ENCODE measurements around the gene MEDAG.

MEDAG gene

GRCh38 chr13:30916991-30917390, 10.9 kb downstream of the MEDAG start:
- Histone ChIP-seq H3K36me3 (ENCODE audit: insufficient read depth, low read length) (no peaks in the 10 kb centered on the region), H3K4me3 (ENCODE audit: low read depth in 1 of 2, low read length in 2 of 2) (no peak overlapping the region), H3K27ac (ENCODE audit: low read length) (no peak overlapping the region), H3K4me2 (ENCODE audit: insufficient read depth, low read length) (no peak overlapping the region), H3K27me3 (ENCODE audit: insufficient read depth, low read length, poor library complexity) (peaks cover 23% of the 10 kb centered on the region), H3K79me2 (ENCODE audit: insufficient read depth, low read length) (no peaks in the 10 kb centered on the region), H2AFZ (ENCODE audit: low read depth, low read length) (no peak overlapping the region), H3K9me3 (ENCODE audit: insufficient read depth, low read length, severe bottlenecking) (no peaks in the 10 kb centered on the region), H4K20me1 (ENCODE audit: insufficient read depth, low read length) (no peaks in the 10 kb centered on the region), H3K4me1 (ENCODE audit: insufficient read depth, low read length) (no peaks in the 10 kb centered on the region), H3K9ac (ENCODE audit: low read depth, low read length) (no peak overlapping the region)
- TF ChIP-seq, protein P1, sequence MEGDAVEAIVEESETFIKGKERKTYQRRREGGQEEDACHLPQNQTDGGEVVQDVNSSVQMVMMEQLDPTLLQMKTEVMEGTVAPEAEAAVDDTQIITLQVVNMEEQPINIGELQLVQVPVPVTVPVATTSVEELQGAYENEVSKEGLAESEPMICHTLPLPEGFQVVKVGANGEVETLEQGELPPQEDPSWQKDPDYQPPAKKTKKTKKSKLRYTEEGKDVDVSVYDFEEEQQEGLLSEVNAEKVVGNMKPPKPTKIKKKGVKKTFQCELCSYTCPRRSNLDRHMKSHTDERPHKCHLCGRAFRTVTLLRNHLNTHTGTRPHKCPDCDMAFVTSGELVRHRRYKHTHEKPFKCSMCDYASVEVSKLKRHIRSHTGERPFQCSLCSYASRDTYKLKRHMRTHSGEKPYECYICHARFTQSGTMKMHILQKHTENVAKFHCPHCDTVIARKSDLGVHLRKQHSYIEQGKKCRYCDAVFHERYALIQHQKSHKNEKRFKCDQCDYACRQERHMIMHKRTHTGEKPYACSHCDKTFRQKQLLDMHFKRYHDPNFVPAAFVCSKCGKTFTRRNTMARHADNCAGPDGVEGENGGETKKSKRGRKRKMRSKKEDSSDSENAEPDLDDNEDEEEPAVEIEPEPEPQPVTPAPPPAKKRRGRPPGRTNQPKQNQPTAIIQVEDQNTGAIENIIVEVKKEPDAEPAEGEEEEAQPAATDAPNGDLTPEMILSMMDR (IDR thresholded peaks at IDR 0.05; ENCODE audit: borderline replicate concordance, extremely low read depth, low read length, poor library complexity, severe bottlenecking), result no peak
- no peak for TF ChIP-seq EZH2 (IDR thresholded peaks at IDR 0.05; ENCODE audit: borderline replicate concordance, low read depth, low read length, severe bottlenecking)
- ATAC-seq (ENCODE audit: insufficient read depth, low read depth) (no peak), DNase-seq (no peak)

DNA sequence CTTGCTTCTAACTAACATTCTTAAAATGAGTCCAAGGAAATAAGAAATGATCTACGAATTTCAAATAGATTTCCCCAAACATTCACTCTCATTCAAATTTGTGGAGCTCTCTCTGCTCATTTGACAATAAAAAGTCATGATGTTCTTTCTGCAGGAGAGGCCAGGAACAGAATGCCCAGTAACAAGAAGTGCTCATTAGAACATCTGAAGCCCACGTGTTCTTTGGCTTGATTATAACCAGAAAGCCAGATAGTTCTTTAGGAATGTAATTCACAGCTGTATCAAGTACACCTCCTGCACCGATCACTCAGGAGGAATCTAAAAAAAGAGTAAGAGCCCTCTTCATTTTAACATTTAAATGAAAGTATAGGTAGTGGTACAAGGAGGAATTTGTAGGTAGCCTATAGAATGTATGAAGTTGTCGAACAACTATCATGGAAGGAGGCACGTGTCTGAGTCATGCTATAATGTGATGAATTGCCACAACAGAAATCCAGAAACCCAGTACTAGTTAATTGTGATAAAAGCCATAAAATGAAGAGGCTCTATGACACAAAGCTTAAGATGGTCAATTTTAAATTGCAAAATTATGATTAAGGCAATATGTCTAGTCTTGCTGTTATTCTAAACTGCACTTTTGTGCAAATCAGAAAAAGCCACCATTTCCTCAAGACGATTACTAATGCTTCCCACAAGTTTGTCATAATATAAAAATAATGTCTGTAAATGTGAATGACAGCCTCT, 12.8 kb downstream of the MEDAG start:
- ATAC-seq (ENCODE audit: insufficient read depth, low read depth), result no peak
- no peak overlapping the region for H2AFZ ChIP-seq (ENCODE audit: low read depth, low read length)
- DNase-seq, result no peak
- no peak overlapping the region for H3K9ac ChIP-seq (ENCODE audit: low read depth, low read length)
- no peak overlapping the region for H3K4me3 ChIP-seq (ENCODE audit: low read depth in 1 of 2, low read length in 2 of 2)
- H3K79me2 ChIP-seq (ENCODE audit: insufficient read depth, low read length), result no peaks in the 10 kb centered on the region
- H3K4me1 ChIP-seq (ENCODE audit: insufficient read depth, low read length), result no peaks in the 10 kb centered on the region
- H3K9me3 ChIP-seq (ENCODE audit: insufficient read depth, low read length, severe bottlenecking), result no peaks in the 10 kb centered on the region
- no peaks in the 10 kb centered on the region for H4K20me1 ChIP-seq (ENCODE audit: insufficient read depth, low read length)
- no peak overlapping the region for H3K27ac ChIP-seq (ENCODE audit: low read length)
- H3K36me3 ChIP-seq (ENCODE audit: insufficient read depth, low read length), result no peaks in the 10 kb centered on the region
- no peak overlapping the region for H3K4me2 ChIP-seq (ENCODE audit: insufficient read depth, low read length)
- H3K27me3 ChIP-seq (ENCODE audit: insufficient read depth, low read length, poor library complexity), result peaks cover 32% of the 10 kb centered on the region
- TF ChIP-seq EZH2 (IDR thresholded peaks at IDR 0.05; ENCODE audit: borderline replicate concordance, low read depth, low read length, severe bottlenecking), result no peak
- TF ChIP-seq, protein P1 (IDR thresholded peaks at IDR 0.05; ENCODE audit: borderline replicate concordance, extremely low read depth, low read length, poor library complexity, severe bottlenecking), result no peak

DNA sequence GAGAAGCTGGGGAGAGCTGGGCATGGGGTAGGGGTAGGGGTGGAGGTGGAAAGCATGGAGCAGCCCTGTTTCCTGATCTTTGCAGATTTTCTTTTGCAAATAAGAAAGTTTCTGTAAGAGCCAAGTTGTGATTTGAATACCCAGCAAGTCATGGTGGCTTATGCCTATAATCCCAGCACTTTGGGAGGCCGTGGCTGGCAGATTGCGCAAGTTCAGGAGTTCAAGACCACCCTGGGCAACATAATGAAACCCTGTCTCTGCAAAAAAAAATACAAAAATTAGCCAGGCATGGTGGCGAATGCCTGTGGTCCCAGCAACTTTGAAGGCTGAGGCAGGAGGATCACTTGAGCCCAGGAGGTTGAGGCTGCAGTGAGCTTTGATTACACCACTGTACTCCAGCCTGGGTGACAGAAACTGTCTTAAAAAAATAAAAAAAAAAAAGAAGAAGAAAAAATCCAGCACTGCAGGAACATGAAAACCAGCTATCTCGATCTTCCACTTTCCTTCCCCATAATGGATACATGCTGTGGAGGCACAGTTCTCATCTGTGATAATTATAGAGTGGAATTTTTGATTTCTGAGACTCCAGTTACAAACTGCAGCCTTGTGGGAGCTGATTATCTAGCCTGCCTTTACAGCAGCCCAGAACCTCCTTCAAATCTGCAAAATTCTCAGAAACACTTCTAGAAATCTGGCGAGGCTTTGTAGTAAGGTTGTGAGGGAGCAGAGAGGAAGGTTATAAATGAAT, 14.3 kb downstream of the MEDAG start:
- H3K36me3 ChIP-seq (ENCODE audit: insufficient read depth, low read length), result no peaks in the 10 kb centered on the region
- no peak for ATAC-seq (ENCODE audit: insufficient read depth, low read depth)
- no peak overlapping the region for H3K27ac ChIP-seq (ENCODE audit: low read length)

More for the DNA sequence above, 14.3 kb downstream of the MEDAG start:
- Histone ChIP-seq H3K27me3 (ENCODE audit: insufficient read depth, low read length, poor library complexity) (peaks cover 35% of the 10 kb centered on the region), H3K9ac (ENCODE audit: low read depth, low read length) (no peak overlapping the region), H3K4me1 (ENCODE audit: insufficient read depth, low read length) (no peaks in the 10 kb centered on the region), H3K4me3 (ENCODE audit: low read depth in 1 of 2, low read length in 2 of 2) (no peak overlapping the region), H2AFZ (ENCODE audit: low read depth, low read length) (no peak overlapping the region), H3K9me3 (ENCODE audit: insufficient read depth, low read length, severe bottlenecking) (no peaks in the 10 kb centered on the region), H3K4me2 (ENCODE audit: insufficient read depth, low read length) (no peak overlapping the region), H3K79me2 (ENCODE audit: insufficient read depth, low read length) (no peaks in the 10 kb centered on the region), H4K20me1 (ENCODE audit: insufficient read depth, low read length) (0 out of 2 replicates have a peak, but pooled peaks cover 3% of the 10 kb centered on the region)
- TF ChIP-seq EZH2 (IDR thresholded peaks at IDR 0.05; ENCODE audit: borderline replicate concordance, low read depth, low read length, severe bottlenecking), result no peak
- TF ChIP-seq, protein P1 (IDR thresholded peaks at IDR 0.05; ENCODE audit: borderline replicate concordance, extremely low read depth, low read length, poor library complexity, severe bottlenecking), result no peak
- no peak for DNase-seq
